Activated naive CD4-positive, alpha-beta T cell (primary cell): ENCODE data around the gene MTUS2.

ENCODE experiments used
- DNase-seq, 4 experiments: peaks; one replicate each; lab custom pipeline; 2025; lab: John Stamatoyannopoulos, UW

Gene MTUS2

DNA sequence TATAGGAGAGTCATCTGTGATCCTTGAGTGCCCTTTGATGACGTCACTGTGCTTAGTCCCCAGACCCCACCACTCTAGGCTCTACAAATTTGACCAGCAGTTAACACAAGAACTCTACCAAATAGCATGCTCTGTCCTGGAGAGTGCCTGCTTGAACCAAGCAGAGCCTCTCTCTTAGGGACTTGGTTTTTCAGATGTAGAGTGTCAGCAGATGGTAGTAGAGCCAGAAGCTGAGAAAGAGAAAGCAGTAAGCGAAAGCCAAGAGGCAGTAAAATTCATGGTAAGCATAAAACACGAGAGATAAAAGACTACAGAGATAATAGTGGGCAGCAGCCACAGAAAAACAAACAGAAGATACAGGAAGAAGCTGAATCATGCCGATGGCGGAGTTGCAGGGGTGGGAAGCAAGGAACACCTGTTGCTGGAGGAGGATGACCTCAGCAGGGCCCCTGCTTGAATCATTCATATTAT lies 582.1 kb downstream of the MTUS2 start:
- no peak for DNase-seq

DNA sequence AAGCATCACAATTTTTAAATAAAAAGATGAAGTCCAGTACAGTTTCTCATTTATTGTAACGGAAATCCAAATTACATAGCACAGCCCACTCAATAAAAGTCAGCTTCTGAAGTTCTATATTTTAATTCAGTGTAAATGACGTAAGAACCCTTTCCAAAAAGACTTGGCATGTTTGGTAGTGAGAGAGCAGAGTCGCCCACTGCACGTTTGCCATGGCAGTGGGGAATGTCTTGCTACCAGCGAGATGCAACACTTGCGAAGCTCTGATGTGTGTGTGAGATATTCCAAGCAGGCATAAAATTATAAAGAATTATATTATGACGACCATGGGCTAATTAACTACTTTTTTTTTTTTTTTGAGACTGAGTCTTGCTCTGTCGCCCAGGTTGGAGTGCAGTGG lies 585.3 kb downstream of the MTUS2 start:
- no peak for DNase-seq

DNA sequence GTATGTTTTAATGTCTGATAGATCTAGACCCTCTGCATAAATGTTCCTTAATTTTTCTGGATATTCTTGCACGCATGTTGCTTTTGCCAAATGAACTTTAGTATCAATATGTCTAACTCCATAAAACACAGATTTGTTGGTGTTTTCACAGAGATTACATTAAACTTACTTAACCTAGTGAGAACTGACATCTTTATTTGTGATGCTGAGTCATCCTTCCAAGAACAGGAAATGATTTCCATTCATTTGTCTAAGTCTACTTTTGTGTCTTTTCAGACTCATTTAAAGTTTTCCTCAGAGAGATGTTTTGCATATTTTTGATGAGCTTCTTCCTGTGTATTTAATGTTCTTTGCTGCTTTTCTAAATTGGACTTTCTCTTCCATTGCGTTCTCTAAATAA lies 591.3 kb downstream of the MTUS2 start:
- DNase-seq: no peak

DNA sequence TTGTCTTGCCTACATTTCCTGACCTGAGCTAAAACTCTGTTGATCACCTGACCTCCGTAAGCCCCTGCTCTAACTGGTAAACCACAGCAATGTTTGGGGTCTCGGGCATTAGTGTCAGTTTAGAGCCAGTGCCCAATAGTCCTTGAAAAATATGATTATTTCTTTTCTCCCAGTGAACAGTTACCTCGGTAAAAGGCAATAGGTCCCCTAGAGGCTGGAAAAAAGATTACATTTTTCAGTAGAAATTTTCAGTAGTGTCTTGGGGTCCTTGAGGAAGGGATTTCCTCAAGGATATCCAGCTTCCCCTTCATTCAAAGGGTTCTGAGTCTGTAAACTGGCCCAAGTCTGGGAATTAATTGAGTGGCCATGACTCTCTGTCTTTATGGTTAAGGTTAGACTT lies 597.9 kb downstream of the MTUS2 start:
- no peak for DNase-seq

DNA sequence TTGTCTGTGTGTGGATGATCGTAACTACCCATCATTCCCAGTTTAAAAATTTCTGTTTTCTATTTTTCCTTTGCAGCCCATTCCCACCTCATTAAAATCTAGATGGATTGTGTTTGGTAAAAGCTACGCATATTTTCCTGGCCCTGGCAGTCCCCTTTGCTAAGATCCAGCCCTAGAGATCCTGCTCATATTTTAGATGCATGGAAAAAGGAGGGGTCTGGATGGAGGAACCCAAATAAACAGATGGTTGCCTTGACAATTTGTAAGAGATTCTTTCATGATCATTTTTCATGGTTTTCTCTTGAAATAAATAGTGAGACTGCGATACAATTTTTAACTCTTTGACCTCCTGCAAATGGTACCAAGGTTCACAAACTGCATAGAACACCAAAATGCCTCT lies 601.0 kb downstream of the MTUS2 start:
- DNase-seq: no peak

DNA sequence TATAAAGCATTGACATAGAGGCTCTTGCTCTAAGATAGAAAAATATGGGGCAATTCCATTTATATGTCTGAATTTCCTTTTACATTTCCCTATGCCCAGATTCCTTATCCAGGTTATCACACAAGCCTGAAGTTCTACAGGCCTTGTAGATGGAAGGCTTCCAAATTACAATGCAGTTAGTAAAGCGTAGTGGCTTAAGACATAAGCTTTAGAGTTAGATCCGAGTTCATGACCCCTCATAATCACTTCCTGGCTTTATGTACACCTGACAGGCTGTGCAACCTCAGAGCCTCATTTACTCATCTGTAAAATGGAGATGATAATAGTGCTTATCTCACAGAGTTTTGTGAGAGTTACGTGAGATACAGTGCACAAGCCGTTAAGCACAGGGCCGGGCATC lies 601.9 kb downstream of the MTUS2 start:
- DNase-seq: no peak

DNA sequence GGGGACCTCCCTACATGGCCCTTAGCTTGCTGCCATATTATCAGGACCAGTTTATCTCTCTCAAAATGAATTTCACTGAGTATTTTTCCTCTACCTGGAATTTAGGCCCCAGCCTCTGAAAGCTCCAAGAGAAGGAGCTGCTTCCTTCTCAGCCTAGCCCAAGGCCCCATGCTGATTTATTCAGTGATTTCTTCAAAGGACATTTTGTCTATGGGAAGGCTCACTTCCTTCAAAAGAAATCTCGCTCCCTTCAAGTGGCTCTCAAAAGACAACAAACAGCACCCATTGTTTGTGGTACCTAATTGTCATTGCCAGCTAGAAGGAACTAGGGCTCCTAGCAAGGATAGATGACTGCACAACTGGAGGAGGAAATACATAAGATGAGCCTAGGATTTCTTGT lies 602.9 kb downstream of the MTUS2 start:
- DNase-seq: no peak

DNA sequence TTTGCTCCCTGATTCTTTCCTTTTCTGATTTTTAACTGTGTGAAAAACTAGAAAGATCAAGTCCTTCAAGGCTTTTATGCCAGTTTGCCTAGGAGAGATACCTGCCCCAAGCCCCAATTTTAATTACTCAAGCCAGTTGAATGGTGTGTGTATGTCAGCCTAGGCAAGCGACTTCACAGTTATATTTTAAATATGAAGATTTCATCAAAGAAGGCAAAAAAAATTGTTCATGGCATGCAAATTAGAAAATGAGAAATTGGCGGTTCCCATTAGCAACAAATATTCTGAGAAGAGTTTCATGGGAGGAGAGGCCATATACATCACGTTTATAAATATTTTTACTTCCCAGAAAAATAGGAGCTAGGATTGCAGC lies 607.8 kb downstream of the MTUS2 start:
- no peak for DNase-seq

DNA sequence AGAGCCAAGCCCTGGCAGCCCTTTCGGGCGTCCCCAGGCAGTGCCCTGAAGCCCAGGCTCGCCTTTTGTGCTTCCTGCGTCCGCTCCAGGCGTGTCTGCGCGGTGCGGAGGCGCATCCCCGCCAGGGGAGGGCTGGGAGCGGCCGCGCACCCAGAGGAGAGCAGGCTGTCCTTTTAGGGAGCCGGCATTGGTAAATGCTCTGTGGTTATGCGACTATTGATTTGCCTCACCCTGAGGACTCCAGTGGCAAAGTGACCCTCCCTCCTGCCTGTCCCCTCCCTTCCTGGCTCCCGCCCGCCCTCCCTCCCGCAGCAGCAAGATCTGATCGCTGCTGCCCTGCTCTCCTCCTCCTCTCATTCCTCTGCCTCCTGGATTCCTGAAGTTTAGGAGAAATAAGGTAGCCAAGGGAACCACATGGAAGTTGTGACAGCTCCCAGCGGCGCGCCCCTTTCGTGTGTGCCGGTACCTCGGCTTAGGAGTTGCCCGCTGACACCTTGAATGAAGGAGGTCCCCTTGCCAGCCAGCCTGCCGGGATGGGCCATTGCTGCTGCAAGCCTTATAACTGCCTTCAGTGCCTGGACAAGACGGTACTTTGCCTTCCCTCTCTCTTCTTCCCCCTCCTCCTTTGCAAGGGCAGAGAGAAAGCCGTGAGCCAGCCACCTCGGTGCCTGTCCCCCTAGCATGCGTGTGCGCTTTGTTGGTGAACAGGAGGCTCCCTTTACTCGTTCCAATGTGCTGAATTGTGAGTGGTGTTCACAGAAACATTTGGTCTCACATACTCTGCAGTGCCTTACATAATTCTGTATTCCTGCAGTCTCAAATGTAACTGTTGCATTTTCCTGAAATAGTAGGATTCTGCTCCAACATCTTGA lies 608.4 kb downstream of the MTUS2 start:
- no peak for DNase-seq

DNA sequence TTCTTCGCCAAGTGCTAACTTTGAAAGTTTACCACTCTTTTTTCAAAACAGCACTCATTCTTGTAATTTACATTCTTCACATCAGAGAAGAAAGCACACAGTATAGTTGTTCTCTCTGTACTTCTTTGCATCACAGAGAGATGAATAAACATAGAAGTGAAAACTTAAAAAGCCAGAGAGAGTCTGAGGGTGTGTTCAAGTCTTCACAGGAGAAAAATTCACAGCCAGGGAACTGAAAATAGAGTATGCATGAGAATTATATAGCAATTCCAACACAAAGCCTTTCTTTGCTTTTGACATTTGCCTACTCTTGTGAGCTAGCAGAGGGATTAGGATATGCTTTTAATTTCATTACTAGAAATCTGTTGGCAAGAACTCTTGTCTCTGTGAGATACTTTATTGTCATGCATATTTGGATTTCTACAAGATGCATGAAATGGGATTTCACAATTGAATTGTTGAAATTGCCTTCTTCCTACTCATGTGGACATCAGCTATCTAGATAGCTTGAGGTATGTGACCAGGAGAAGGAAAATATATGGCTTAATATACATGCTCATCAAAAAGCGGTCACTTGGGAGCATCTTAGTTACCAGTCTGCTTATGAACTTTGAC lies 609.3 kb downstream of the MTUS2 start:
- no peak for DNase-seq

DNA sequence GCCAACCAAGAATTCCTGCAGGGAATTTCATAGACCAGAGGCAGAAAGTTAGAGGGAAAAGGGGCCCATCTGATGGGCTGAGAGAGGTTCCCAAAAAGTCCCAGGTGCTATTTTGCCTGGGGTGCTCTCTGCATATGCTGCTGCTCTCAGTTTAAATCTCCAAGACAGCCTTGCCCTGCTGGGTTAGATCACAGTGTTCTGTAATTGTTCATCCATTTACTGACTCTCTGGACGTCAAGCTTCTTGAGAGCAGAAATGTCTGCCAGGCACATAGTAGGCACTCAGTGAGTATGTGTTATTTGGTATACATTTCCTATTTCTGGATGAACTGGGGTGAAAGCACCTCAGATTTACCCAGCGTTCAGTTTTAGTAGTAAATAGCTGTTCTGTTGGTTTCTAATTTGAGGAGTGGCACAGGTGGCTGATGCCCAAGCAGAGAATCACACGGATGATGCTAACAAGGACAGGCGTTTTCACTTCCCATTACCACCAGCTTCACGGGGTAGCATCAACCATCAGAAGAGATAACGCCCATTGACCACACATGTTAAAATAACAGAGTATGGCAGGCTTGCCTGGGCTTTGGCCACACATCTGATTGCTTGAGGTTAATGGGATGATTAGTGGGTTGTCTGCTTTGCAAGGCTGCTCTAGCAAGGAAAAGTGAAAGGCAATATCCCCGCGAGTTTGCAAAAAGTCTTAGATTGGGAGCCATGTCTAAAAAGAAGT lies 614.2 kb downstream of the MTUS2 start:
- no peak for DNase-seq

DNA sequence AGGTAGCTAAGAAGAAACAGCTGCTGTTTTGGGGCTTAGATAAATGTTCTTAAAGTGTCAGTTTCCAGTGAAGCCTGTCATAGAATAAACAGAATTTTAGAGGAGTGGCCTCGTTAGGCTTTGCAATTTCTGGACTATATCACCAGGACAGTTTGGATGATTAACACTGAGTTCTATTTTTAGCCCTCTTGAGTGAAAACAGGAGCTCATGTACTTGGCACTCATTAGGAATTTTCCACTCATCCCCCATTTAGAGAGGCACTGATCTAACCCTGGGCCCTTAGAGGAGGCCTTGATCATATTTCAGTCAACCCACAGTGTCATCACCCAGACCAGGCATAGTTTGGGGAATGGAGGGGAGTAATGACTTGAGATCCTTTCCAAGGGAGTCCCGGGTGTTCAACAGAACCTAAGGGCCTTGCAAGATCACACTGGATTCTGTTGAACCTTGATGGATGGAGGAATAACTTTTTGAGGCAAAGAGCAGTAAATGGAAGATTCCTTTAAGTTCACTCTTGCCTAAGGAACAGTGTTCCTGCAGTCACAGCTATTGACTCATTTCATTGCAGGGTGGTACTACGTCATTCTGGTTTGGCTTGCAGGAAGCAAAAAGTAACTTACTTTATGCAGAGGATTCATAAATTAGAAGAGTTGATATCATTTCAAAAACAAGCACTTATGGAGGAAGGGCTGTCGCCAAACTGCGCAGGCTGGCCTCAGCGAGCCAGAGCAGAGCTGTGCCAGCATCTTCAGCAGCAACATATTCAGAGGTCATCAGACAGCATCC lies 615.2 kb downstream of the MTUS2 start:
- no peak for DNase-seq

DNA sequence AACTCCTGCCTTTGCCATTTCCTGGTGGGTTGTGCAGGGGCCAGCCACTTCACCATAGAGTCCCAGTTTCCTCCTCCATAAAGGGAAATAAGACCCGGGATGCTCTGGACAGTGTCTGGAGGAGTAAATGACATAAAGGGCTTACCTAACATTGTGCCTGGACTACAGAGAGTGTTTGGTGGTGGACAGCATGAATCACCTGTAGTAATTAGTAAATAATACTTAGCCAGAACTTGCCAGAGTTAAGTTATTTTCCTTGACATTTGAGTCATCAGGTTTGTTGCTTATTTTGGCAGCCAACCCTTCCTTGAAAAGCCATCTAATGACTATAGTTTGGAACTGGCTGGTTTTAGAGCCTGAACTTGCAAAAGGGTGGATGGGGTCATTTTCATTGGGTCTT lies 616.2 kb downstream of the MTUS2 start:
- DNase-seq: no peak

DNA sequence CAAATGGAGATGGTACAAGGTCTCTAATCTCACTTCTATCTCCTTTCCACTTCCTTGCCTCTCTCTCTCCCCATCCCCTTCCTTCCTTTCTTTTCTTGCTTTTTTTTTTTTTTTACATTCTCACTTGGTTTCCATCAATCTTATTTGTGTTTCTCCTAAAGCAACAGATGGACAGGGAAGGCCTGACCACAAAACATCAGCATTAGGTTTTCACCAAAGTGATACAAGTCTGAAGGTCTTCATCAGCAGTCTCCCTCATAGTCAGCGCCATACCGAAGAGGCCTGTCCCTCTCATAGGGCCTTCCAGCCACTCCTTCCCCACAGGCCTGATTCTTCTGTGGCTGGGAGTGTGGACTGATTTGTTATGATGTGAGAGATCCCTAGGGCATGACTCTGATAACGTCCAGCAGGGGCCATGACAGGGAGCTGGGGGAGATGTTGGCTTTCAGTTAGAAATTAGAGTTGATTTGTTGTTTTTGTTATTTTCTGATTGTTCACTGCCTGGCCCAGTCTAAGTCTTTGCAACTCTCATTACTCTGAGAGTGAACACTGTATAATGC lies 616.7 kb downstream of the MTUS2 start:
- DNase-seq: no peak

DNA sequence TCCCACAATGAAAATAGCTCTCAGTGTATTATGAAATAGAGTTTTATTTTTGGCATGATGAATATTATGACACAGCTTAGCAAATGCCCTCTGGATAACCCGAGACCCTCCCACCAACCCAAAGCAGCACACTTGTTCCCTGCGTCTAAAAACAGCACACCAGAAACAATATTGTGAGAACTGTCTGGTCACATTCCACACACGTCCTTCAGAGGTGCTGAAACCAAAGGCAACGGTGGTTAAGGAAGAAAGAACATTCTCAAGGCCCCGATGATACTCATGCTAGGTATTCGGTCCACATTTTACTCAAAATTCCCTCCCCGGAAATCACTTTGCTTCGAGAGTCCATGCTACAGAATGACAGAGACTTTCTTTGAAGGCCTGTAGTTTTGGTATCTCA lies 618.6 kb downstream of the MTUS2 start:
- no peak for DNase-seq

DNA sequence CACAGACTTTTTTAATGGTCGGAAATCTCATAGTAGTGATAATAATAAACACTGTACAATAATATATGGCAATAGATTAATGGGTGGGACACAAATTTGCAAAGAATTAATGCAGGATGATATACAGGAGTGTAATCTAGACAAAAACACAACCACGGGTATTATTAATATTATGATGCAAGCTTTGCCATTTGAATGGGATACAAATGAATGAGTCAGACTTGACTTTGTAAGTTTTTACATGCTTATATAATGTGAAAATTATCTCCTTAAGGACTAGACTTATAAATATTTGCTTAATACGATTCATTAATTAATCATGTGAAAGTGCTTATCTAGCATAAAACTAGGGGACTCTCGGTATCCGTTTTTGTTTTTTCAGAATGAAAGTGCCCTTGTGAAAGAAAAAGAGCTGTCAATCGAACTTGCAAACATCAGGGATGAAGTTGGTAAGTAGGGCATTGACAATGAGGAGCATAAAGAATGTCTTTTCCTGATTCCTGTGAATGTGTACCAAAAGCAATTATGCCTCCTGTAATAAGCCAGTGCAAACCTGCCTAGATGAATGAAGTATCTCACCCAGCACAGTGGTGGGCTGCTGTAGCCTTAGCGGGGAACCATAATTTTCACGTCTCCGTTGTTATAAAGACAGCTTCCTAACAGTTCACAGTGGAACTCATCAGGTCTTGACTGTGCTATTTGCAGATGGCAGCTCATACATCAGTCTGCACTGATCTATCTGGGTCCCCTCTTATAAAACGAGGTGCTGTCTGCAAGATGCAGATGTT lies 619.7 kb downstream of the MTUS2 start:
- DNase-seq: no peak

DNA sequence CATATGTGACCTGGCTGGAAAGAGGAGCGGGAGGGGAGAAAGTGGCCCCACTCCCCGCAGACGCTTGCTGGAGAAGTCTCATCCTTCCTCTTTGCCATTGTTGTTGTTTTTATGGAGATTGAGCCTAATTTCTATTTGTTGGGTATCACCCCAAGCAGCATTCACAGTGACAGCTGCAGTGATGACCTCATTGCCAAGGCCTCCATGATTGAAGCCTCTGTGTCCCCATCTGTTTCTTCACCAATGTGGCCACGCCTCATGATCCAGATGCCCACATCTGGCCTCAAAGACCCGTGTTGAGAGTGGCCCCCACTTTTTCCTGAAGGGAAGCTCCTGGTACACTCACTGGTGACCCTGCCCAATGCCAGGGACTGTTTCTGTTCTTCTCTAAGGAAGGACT lies 621.2 kb downstream of the MTUS2 start:
- no peak for DNase-seq

DNA sequence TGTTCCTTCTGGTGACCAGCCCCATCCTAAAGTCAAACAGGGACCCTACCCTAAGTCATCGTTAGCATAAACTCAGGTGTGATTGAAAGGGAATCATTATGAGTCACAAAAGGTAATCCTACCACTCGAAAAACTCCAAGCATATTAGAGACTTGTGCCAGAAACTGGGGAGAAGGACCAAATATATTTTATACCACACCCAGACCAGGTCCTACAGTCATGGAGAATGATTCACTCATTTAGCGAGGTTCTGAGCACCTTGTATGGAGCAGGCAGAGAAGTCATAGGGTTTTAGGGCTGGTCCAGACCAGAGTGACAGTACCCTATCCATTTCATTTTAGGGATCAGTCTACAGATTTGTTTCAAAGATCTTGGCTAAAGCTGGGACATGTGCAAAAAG lies 625.9 kb downstream of the MTUS2 start:
- no peak for DNase-seq

DNA sequence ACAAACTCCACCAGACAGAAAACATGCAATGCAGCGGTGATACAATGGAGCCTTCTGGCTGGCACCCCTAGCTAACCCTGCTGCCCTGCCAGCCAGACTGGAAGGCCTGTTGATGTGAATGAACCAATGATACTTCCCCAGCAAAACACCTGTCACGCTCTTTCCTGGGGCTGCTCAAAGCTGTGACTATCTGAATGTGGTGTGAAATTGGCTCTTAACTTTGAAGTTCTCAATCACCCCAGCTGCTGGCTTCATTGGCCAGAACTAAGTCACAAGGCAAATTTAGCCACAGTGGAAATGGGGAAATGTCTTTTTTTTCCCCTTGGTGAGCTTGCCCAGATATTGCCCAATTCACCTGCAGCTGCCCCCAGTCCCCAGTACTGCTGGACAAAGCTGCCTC lies 628.0 kb downstream of the MTUS2 start:
- DNase-seq: no peak

DNA sequence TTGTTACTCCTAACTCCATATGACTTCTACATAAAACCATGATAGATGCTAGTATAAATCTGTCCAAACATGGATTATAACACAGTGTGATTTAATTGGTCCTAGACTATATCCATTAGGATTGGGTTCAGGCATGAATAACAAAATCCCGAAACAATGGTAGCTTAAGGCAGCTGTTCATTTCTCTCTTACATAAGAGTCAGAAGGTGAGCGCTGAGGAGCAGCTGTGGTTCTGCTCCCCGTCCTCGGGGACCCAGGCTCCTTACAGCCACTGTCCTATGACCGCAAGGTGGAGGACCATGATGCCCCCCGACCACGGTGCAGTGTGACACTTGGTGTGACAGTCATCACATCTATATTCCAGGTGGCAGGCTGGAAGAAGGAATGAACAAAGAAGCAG lies 629.6 kb downstream of the MTUS2 start:
- no peak for DNase-seq

DNA sequence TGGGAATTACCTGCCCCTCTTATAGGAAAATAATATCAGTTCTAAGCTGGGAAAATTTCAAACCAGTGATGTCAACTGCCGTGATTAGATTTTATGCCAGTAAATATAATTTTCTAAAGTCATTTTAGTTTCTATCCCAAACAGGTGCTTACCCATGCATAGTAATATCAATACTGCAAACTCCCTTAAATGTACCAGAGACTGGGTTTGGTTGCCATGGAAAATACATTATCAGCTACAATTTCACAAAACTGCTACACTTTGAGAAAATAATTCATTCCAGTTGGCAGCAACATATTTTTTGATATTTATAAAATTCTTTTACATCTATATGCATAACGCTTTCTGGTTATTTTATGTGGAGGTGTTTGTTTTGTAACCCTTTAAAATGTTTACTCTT lies 631.8 kb downstream of the MTUS2 start:
- DNase-seq: no peak
